WTC11 (cell line): ENCODE measurements around the gene CLCN1.

Source experiments
- ATF1 ChIP-seq: sonication (generic); formaldehyde crosslinking; IDR thresholded peaks from 2 replicates; pipeline ENCODE4 v1.8.1; 2023; ENCODE audit warnings: mild to moderate bottlenecking, moderate library complexity, missing genetic modification reagents
- CTCF ChIP-seq: fragments of 200-600 bp; IDR thresholded peaks from 2 replicates; pipeline ENCODE4 v1.8.0; 2022; ENCODE audit warnings: antibody characterized with exemption
- HMGXB4 ChIP-seq: sonication (generic); formaldehyde crosslinking; IDR thresholded peaks from 2 replicates; pipeline ENCODE4 v1.8.1; 2023; ENCODE audit warnings: mild to moderate bottlenecking, moderate library complexity, missing genetic modification reagents
- MLX ChIP-seq: sonication (generic); formaldehyde crosslinking; IDR thresholded peaks from 2 replicates; pipeline ENCODE4 v1.8.1; 2023; ENCODE audit warnings: mild to moderate bottlenecking, missing genetic modification reagents, moderate library complexity
- MXD4 ChIP-seq: fragments of 250-450 bp; sonication (Bioruptor Pico); IDR thresholded peaks from 2 replicates; pipeline ENCODE4 v1.8.0; 2021; ENCODE audit warnings: mild to moderate bottlenecking, moderate library complexity, borderline replicate concordance
- OVOL2 ChIP-seq: fragments of 250-450 bp; sonication (Bioruptor Pico); IDR thresholded peaks from 2 replicates; pipeline ENCODE4 v1.9.0; 2021; ENCODE audit warnings: mild to moderate bottlenecking, borderline replicate concordance
- PRRX2 ChIP-seq: fragments of 250-450 bp; sonication (Bioruptor Pico); IDR thresholded peaks from 2 replicates; pipeline ENCODE4 v1.8.0; 2021; ENCODE audit warnings: mild to moderate bottlenecking
- TP53 ChIP-seq: sonication (generic); formaldehyde crosslinking; IDR thresholded peaks from 2 replicates; pipeline ENCODE4 v1.8.1; 2023; ENCODE audit warnings: mild to moderate bottlenecking, missing genetic modification reagents

GRCh38 chr7:143327903-143328302, 12.0 kb downstream of the CLCN1 start:
- no peak for TF ChIP-seq HMGXB4 (CRISPR knock-in tag)
- TF ChIP-seq PRRX2 (CRISPR knock-in tag): no peak
- no peak for TF ChIP-seq OVOL2 (CRISPR knock-in tag)
- no peak for TF ChIP-seq ATF1 (CRISPR knock-in tag)
- TF ChIP-seq MXD4 (CRISPR knock-in tag): no peak
- no peak for TF ChIP-seq MLX
- TF ChIP-seq TP53: no peak
- TF ChIP-seq CTCF: no peak
